Cardiac fibroblast (primary cell): ENCODE data around the gene SEC14L3.
A peak's percentile ranks its signal among the peaks of the same experiment; 100 is the strongest.

Source experiments
- DNase-seq, 2 donors: peaks; one replicate each; pipeline versions ENCODE4 v3.0.0 to v3.0.0-alpha.2; 2010; ENCODE audit warnings: low read depth in 2 of 2
- H3K4me3 ChIP-seq, 2 donors: replicated peaks in 1 of 2; 1 replicate in 1 of 2; 2 replicates in 1 of 2; pipeline ENCODE4 v1.5.1; 2011; ENCODE audit warnings: low read depth in 2 of 2, low read length in 2 of 2, mild to moderate bottlenecking in 2 of 2, moderate library complexity in 1 of 2
- CTCF ChIP-seq: IDR thresholded peaks from one replicate; pipeline ENCODE4 v1.5.1; 2011; ENCODE audit warnings: low read depth, mild to moderate bottlenecking, low read length, inconsistent platforms

SEC14L3 gene

DNA sequence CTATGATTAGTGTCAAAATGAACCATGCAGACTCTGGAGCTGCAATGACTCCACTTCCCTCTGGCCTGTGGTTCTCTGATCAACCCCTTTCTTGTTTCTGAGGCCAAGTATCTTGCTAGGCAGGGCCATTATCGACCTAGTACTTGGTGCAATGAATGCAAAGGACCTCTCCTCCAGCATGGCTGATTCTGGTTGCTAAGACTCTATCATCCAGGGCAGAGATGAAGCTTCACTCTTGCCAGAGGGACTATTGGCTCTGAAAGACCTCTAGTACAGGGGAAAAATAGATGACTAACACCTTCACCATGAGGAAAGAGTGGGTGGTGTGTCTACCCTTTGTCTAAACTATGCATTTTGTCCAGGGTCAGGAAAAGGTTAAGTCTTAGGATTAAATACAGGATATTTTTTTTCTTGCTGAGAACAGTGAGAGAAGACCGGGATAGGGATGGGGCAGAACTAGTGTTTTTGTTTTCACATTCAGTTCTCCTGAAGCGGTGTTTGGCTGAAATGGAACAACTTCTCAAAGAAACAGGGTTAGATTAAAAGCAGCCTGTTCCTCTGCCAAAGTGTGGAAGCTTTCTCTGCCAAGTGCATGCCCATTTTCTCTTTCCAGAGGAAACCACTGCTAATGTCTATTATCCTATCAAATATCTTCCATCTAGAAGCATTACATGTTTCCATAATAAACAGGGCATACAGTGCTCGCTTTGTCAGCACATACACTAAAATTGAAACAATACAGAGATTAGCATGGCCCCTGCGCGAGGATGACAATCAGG, 51.3 kb downstream of the SEC14L3 start:
- no peak for TF ChIP-seq CTCF
- peak; percentile 89 to 92 for DNase-seq
- H3K4me3 ChIP-seq: no peak overlapping the region

DNA sequence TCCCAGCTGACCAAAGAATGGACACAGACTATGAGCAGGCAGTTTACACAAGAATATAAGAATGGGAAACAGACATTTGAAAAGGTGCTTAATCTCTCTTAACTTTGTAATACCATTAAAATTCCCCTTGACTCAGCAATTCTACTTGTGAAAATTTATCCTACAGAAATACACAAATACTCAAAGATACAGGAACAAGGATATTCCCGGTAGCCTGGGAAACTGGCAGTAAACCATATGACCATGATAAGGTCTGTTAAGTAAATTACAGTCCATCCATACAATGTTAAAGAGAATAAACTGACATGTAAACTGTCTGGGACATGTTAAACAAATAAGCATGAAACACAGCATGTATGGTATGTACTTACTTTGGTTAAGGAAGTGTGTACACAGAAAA, 55.0 kb downstream of the SEC14L3 start:
- DNase-seq: no peak
- TF ChIP-seq CTCF: no peak
- H3K4me3 ChIP-seq: no peak overlapping the region

- no peak overlapping the region for H3K4me3 ChIP-seq
- TF ChIP-seq CTCF: no peak
- peak in 1 of 2 donors; percentile 32 for DNase-seq
Observed at GRCh38 chr22:30416403-30416802, 55.4 kb downstream of the SEC14L3 start.

GRCh38 chr22:30414525-30415047, 57.2 kb downstream of the SEC14L3 start:
- DNase-seq: peak in 1 of 2 donors; percentile 74
- no peak for TF ChIP-seq CTCF
- no peak overlapping the region for H3K4me3 ChIP-seq

DNA sequence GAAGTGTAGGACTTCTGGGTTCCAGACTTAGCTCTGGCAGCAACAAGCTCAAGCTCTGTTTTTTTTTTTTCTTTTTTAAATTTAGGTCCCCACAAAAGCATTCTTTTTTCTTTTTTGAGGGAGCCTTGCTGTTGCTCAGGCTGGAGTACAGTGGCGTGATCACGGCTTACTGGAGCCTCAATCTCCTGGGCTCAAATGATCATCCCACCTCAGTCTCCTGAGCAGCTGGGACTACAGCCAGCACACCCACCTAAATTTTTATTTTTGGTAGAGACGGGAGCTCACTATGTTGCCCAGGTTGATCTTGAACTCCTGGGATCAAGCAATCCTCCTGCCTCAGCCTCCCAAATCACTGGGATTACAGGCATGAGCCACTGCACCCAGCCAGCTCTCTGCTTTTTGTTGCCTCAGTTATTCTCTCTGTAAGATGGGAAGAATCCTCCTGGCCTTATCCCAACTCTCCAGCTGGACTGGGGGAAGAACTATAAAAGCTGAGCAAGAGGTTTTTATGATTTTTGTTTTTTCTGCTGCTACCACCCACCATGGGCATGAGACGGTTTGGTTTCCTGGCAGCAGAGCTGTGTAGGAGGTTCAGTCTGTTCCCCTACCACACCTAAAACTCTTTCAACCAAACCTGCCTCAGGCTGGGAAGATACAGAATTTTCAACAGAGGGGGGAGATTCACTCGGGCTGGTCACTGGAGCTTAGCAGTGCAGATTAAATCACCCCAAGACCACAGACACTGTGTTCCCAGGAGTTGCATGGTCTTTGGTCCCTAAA, 57.9 kb downstream of the SEC14L3 start:
- no peak for DNase-seq
- H3K4me3 ChIP-seq: no peak overlapping the region
- TF ChIP-seq CTCF: no peak

DNA sequence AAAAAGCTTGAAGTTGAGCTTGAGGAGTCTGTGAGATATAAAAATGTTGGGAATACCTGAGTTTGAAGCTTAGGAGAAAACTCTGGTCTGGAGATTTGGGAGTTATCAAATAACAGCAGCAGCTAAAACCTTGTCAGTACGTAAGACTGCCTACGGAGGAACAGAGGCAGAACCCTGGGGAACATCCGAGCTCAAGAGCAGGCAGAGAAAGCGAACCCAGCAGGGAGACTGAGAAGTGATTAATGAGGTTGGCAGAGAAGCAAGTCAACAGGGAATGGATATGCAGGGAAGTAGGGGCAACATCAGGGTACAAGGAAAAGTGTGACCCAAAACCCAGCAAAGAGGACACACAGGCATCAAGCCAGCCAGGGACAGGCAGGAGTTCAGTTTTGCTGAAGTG, 58.8 kb downstream of the SEC14L3 start:
- TF ChIP-seq CTCF: no peak
- DNase-seq: no peak
- H3K4me3 ChIP-seq: no peak overlapping the region
